NCI-H748 treated with DMSO at 0.1 percent for 48 hours (cell line): ENCODE results near the gene BMP2K.

Experiments used
- DNase-seq: peaks from one replicate; lab custom pipeline; 2025; lab: John Stamatoyannopoulos, UW

The BMP2K gene

DNA sequence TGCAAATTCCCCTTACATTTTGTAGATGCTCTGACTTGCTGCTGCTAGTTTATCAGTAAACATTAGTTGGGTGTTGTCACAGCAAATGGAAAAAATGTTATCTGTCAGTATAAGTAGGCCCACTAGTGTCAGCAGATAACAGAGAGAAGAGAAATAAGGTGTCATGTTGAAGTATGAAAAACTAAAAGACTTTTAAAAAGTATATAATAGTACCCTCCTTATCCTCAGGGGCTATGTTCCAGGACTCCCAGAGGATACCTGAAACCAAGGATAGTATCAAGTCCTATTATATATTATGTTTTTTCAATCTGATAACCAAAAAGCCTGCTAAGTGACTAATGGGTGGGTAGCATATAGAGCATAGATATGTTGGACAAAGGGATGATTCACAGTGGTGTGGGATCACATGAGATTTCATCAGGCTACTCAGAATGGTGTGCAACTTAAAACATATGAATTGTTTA is 11.6 kb upstream of the BMP2K start:
- DNase-seq = no peak

DNA sequence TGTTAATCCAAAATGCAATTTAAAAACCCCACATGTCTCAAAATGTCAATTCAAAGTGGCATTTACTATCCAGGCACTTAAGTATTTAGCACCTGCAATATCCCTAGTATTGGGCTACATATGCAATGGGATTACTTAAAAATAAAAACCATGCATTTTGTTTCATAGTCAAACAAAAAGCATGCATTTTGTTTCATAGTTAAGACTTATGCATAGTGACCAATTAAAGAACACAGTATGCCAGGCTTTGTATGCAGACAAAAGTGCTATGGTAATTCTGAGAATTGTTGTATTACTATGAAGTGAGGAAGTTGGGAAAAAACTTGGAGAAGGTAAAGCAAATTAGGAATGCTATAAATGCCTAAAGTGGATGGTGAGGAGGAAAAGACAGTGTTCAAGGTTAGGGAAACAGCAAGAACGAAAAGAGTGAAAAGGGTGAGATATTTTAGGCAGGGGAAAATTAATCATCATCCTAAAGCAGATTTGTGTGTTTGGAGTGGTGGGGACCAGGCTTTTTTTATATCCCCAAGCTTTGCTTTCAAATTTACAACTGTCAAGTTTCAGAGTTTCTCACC is 10.6 kb upstream of the BMP2K start:
- no peak for DNase-seq

DNA sequence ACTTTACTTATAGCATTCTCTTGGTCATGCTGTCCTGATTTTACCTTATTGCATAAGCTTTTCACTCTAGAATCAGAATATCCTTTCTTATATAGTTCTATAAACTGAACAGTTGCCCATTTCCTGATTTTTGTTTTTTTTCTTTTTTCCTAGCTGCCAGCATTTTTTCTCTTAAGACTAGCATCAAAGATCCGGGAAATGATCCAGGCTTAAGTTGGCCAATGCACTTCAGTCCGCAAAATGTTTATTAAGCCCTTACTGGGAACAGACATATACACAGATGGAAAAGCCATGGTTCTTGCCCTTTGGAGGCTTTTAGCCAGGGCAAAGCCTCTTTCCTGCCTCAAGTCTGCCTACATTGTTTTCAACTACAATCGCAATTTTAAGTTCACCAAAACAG is 10.1 kb upstream of the BMP2K start:
- DNase-seq = no peak

DNA sequence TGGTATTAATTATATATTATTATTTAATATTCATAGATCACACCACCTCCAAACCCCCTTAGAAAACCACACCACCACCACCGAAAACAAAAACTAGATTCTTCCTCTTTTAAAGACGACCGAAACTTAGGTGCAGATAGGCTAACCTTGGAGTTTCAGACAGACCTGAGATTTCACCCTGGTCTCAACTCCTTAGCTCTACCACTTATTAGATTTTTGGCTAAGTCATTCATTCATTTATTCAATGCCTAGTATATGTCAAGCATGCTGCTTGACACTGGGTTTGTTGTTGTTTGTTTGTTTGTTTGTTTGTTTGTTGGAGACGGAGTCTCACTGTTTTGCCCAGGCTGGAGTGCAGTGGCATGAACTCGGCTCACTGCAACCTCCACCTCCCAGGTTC is 9.5 kb upstream of the BMP2K start:
- no peak for DNase-seq

DNA sequence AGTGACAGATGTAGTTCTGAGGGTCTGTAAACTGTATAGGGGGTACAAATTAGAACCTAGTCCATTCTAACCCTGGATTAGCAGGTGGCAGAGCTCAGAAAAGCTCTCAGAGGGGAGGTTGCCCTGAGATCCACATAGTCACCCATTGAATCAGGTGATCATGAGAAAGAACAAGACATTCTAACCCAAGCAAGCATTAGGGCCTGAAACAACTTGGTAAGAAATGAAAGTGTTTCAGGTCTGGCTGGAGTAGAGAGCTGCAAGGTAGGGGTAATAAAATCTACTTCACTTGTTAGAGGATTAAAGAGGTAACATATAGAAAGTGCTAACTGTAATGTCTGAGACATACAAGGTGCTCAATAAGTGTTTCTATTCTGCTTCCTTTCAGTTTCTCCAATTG is 8.8 kb upstream of the BMP2K start:
- no peak for DNase-seq

DNA sequence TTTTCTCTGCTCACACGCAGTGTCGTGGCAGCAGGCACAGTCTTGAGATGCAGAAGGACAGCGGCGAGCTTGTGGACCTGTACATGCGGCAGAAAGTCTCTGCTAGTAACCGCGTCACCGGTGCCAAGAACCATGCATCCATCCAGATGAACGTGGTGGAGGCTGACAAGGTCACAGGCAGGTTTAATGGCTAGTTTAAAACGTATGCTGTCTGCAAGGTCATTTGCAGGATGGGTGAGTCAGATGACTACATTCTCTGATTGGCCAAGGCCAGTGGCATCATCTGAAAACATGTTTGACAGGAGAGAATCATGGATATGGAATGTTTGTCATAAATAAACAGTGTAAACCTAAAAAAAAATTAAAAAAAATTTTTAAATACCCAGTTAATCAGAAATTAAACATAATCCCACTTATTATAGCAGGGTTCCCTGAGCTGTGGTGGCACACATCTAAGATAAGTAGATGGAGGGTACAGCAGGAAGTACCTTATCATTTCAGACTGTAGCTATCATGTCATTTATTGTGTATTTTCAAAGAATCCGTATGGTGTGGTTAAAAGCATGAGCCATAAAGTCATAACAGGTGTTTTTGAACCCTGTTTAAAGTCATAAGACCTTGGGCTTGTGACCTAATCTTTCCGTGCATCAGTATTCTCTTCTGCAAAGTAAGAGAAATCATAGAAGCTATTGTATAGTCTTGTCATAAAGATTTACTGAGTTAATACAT is 7.5 kb upstream of the BMP2K start:
- no peak for DNase-seq

DNA sequence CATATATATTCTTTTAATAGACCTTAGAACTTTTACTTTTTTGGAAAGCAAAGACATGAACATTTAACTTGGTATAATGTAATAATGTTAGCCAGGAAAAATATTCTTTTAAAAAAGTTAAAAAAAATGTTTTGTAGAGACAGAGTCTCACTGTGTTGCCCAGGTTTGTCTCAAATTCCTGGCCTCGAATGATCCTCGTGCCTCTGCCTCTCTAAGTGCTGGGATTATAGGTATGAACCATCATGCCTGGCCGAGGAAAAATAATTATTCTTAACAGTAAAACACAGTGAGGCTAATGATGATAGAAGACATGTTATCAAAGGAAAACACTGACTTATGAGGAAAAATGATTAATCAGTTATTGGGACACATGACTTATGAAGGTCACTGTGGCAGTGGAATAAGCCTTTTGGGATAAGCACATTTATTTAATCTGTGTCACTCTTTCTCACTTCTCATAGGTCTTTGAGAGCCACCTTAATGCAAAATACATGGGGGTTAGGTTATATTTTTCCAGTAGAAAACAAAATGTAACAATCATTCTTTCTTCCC is 6.0 kb upstream of the BMP2K start:
- no peak for DNase-seq

DNA sequence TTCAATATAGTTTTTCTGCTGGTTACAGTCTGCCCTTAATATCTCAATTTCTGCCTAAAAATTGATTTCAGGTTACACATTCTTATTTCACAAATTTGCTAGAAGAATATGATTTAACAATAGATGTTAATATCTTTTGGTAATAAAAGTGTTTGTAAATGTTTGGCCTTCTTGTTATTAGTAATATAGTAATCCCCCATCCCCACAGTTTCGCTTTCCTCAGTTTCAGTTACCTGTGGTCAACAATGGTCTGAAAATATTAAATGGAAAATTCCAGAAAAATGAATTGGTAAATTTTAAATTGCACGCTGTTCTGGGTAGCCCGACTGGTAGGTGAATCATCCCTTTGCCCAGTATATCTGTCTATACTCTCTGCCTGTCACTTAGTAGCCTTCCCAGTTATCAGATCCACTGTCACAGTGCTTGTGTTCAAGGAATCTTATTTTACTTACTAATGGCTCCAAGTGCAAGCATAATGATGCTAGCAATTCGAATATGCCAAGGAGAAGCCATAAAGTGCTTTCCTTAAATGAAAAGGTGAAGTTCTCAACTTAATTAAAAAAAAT is 3.5 kb upstream of the BMP2K start:
- DNase-seq = no peak

DNA sequence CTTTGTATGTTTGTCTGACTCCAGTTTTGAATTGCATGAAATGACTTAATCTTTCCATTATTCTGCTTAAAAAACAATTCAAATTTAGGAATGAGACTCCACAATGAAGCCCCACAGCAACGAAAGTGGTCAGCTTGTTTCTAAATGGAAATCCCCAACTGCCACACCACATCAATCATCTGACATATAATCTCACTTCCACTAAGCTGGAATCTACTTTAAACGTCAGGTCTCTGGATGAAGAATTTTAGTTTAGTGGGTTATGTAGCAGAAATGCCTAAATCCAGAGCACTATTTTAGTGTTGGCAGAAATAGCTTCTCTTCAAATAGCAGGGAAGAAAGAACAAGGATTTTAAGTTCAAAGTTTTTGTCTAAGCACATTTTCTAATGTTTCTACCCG is 1.7 kb upstream of the BMP2K start:
- DNase-seq = no peak

DNA sequence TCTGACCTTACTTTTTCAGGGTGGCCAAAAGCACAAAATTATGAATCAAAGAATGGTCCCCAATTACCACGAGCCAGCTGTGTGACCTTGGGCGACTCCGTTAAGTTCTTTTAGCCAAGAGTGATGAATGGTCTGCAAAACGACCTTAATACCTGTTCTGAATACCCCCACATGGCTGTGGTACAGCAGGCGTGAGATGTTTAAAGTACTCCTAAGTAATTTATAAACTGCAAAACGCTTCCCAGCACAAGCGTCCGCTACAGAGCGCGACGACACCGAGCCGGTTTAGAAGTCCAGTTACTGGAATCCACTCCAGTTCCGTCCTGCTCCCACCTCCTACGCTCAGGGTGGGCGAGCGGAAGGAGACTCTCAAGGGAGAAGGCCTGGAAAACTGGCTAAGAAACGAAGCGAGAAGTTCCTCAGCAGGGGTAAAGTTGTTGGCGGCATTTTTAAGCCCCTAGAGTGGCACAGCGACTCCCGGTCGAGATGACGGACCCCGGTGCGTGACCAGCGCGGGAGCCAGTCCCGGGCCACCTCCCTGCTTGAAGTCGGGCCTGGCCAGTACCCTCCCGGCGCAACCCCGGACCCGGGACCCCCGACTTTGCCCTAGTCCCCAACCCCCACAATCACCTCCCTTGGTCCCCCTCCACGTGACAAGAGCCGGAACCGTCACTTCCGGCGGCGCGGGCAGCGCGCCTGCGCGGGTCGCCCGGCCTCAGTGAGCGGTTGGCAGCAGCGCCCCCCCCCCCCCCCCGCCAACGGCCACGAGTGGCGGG is 659 bp upstream of the BMP2K start:
- peak; percentile 39 for DNase-seq

DNA sequence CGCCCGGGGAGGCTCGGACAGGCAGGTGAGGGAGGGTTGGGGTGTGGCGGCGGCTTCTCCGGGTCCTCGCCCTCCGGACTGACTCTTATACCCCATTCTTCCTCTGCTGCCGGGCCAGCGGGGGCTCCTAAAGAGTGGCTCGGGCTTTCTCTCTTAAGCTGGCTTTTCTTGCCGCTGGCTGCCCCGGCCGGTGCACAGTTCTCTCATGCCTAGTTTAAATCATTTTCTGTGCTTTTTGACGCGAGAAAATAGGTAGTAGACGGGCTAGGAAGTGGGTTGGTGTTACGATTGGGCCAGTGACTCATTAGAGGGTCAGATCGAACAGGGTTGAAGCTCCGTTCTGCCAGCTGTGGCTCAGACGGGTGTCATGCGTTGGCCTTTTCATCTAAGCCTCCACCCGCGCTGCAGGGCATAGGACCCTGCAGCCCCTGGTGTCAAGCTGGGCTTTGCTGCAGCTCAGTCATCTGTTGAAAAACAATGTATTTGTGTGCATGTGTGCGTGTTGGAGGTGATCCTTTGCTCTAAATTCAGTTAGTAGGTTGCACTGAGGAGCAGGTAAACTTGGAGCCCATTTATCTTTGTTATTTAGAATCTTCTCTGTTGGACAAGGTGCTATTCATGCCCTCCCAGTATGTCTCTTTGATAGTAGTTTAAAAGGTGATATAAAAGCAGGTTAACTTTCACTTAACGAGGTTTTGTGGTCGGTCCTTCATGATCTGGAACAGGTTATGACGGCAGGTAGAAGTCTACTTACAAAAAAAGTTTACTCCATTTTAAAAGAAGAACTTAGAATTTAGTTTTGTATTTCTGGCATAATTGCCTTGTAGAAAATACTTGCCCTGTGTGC is 802 bp downstream of the BMP2K start:
- no peak for DNase-seq

DNA sequence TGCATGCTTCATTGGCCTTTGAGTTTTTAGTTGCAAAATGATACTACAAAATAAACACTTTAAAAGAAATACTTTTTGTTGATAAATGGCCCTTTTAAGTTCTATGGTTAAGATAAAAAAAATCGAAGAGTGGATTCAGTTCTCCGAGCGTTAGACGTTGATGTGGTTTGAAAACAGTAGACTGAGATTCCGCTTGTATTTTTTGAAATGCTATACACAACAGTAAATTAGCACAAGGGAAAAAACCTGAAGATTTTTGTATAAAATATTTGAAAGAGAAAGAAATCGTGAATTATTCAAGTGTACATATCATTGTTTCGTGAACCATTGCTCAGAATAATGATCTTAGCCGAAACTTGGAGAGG is 1.4 kb downstream of the BMP2K start:
- DNase-seq = no peak

DNA sequence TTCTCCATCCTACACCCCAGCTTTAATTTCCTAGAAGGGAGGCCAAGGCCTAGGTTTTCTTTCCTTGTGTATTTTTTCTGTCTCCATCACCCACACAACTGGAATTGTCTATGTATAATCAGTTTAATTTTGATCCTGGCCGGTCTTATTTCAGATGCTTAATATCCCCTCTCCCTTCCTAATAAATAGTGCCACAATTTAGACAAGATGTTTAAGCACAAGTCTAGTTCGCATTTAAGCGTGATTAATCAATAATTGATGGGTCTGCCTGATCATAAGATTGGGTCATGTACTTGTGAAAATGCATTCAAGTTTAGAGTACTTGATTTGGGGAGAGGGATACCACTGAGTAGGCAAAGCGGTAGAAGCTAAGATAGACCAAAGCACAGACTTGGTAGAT is 2.4 kb downstream of the BMP2K start:
- no peak for DNase-seq

DNA sequence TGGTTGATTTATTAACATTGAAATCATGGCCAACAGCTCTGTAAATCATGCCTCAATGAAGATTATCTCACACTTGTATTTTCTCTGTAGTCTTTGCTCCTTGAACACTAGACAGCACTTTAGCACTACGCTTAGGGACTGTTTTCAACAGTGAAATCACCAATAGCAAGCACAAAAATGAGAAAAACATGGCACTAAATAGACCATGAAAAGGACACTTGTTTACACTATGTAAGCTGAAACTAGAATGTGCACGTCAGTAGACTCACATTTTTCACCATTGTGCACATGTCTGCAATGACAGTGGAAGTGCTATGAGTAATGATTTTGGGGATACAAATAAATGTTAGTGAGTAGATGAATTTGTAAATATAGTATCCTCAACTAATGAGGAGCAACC is 3.1 kb downstream of the BMP2K start:
- DNase-seq = no peak

DNA sequence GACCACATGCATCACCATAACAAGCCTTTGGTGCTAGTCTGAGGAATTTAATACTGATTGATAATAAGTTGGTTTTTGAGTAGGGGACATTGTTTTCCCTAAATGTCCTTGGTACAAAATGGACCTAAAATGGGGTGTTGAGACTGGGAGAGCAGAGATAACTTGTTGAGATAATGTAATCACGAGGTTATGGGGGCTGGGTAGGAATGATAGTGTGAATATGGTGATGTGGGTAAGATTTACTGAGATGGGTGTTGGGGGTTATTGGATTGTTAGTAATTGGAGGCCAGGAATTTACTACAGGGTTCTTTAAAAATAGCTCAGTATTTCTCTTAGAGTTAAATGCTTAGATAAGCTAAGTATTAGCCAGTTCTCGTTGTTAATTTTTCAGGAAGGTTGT is 3.9 kb downstream of the BMP2K start:
- no peak for DNase-seq

DNA sequence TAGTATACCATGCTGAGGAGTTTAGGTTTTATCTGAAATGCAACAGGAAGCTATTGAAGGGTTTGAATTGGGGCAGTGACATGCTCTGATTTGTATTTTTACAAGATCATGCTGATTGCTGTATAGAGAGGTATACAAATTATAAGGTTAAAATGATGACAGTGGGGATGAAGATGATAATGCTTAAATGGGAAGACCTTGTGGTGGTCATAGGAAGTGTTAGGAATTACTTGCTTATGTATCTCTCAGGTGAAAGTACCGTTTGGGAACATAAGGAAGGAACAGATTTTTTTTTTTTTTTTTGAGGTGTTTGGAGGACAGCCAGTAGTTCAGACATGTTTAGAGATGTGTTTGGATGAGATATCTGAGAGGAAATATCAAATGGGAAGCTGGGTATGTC is 5.0 kb downstream of the BMP2K start:
- DNase-seq = no peak

DNA sequence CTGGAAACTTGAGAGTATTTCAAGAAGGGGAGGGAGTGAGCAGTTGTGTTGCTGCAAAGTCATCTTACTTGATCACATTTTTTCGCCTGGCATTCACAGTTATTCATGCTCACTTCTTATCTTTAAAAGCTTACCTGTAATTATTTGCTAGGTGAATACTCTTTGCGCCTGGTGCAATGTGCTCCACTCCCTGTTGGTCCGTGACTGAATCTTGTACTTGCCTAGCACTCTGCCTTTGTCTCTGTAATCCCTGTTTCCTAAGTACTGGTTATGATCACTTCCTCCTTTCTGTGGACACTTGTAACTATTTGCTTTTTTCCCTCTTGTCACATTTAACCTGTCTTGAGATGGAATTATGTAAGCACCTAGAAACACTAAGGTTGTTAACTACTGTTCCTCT is 5.8 kb downstream of the BMP2K start:
- no peak for DNase-seq

DNA sequence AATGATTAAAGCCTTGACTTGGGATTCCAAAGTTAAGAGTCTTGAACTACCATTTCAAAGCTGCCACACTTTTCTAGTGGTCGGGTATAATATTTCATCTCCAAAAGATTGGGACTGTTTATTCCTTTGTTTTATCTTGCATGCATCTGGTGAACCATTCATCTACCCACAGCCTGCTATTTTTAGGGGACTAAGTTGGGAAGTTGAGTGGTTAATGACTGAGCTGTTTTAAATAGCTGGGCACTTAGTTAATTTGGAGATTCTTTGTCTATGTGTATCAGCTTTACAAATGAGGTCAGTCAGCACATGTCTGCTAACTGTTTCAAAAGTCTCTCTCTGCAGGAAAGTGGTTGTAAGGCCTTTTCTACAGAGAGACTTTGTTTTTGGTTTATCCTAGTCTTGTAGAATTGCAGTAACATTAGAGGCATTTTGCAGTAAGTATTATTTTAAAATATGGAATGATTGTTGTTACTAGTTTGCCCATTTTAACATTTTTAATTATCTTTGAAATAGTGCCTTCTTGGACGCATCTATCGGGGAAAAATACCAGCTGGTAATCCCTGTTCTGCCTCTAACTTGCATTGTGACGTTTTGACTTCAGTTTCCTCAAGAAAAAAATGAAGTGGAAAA is 8.2 kb downstream of the BMP2K start:
- DNase-seq = no peak

DNA sequence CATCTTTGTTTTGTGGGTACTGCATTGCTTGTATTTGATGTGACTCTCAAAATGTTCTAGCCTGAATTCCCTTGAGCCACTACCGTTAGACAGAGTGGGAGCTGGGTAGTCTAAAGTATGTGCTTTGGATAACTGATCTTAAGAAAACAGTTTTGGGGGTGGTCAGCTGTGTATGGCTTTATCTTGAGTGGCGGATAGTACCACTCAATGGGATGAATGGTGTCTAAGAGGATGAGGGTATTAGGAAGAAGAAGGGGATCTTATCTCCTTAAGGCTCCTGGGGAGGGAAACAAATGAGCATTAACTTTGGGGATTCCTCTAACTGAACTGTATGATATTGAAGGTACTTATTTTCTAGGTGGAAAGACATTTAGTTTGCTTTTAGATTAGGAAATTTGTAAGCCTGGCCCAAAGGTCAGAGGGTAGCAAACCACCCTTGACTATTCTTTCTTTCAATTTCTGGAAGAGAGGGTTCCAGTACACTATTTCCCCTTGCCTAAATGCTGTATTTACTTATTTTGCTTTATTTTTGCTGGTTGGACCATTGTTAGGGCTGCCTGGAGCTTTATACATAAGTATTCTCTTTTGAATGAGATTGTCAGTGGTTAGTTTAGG is 11.3 kb downstream of the BMP2K start:
- DNase-seq = no peak

DNA sequence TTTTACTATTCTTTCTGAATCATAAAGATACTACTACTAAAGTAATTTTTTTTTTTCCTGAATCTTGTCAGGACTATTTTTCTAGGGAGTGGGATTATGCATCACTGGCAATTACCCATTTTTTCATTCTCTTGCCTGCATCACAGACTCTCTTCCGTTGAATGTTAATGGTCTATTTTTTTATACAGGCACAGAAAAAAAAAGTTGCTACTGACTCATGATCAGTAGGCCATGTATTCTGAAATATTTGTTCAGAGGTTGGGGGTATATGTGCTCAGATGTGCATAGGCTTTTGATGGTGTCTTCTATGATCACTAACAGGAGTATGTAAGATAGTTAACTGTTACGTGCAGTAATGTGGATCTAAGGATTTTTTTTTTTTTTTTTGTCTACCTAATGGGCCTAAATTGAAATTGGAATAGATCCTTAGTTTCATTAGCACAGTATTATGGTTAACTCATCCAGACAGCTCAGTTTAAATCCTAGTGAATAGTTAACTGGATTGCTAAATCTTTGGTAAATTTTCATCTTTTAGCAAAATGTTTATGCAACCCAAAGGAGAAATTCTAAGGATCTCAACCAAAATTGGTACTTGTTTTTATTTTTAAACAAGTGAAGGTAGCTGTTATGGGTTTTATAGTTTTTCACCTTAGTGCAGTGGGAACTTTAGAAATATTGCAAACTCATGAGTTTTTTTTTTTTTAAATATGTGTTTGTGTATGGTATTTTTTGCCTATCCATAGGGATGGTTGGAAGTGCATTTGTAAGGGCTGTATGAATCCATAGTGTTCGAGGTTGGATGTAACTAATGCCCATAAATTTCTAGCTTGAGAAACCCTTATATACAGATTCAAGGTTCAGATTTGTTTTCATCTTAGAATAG is 12.1 kb downstream of the BMP2K start:
- DNase-seq = no peak
